ENCODE data around the gene KDM2A. TPM values are rescaled to one million over a fixed set of nuclear protein-coding genes. Genes with fewer than 3 reads are reported as not detected.

KDM2A gene
- total and polyA plus RNA-seq, 2 donors (not counting 3 experiments of a cell fraction or from before 2014, with no cell fraction given) = 72.2 to 79.5 TPM

DNA sequence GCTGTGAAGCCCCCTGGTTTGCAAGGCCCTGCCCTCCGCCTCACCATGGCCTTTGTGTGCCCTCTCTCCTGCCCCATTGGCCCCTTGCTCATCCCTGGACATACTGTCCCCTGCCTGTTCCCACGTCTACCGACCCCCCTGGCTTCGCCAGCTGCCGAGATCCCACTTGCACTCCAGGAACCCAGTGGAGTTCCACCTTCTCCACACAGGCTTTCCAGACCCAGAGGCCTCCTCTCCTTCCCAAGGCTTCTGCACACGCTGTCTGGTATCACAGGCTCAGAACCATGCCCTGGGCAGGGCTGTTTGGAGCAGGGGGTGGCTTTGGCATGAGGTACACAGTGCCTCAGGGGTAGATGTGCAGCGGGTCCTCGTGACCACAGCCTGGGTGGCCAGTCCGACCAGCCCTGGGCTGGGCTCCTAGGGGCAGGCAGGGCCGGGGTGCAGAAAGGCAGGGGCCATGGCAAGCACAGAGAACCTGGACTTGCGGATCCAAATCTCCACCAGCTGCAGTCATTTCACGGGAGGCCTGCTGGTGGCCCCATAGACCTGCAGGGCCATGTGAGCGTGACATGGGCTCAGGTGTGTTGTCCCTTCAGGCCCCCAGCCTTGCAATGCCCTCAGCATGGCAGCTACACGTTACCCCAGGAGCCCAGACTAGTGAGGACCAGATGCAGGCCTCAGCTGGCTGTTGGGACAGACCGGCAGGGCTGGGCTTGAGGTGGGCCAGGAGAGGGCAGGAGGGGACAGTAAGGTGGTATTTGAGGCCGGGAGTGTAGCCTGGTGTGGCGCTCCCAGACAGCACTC, 156.7 kb downstream of the KDM2A start:
- Histone ChIP-seq H3K9ac (replicated peaks; ENCODE audit: extremely low read depth, insufficient read depth, low read length) (no peak overlapping the region), H3K4me1 (ENCODE audit: control insufficient read depth, extremely low read depth, insufficient read depth, low read length) (peaks cover 17% of the 10 kb centered on the region)
- dilution Hi-C loops (cut with MboI; ENCODE audit: extremely low pct_ligation_motif_present, low sequenced_read_pairs) = no loop called here

More for the DNA sequence above, 156.7 kb downstream of the KDM2A start:
- no peaks in the 10 kb centered on the region for H4K20me1 ChIP-seq (replicated peaks; ENCODE audit: control insufficient read depth, extremely low read depth, insufficient read depth, low read length)
- no peaks in the 10 kb centered on the region for H3K27me3 ChIP-seq (ENCODE audit: control insufficient read depth in 2 of 2, insufficient read depth in 2 of 2, low read length in 2 of 2)
- intact Hi-C loops (cut with micrococcal nuclease) = no loop called here
- FAIRE-seq (no peak), DNase-seq (ENCODE audit: low read depth, low spot score) (no peak)
- H3K9me3 ChIP-seq (replicated peaks; ENCODE audit: control insufficient read depth, insufficient read depth, low read length) = no peaks in the 10 kb centered on the region
- peaks cover 58% of the 10 kb centered on the region for H3K79me2 ChIP-seq (ENCODE audit: control insufficient read depth, insufficient read depth, low read length)
- no TSS peak for BruUV-seq (replicated peaks)
- H3K4me3 ChIP-seq (replicated peaks in 1 of 3; ENCODE audit: insufficient read depth in 1 of 3, low read depth in 1 of 3, low read length in 3 of 3) = no peak overlapping the region
- no peak overlapping the region for H3K27ac ChIP-seq (ENCODE audit: insufficient read depth, low read depth, low read length)
- peaks cover 6 to 27% of the 10 kb centered on the region in 2 experiments for H3K36me3 ChIP-seq (ENCODE audit: control insufficient read depth in 2 of 2, extremely low read depth in 1 of 2, insufficient read depth in 2 of 2, low read length in 2 of 2)
- H3K9me1 ChIP-seq (replicated peaks; ENCODE audit: control insufficient read depth, extremely low read depth, insufficient read depth, low read length) = no peaks in the 10 kb centered on the region
- no peak overlapping the region for H2AFZ ChIP-seq (ENCODE audit: low read depth, low read length)
- CTCF ChIA-PET = interaction anchor here (0.9 to 2.7 kb wide), 2 partner anchors 13 to 41 kb away, joined by 3 to 16 read pairs; no protein-coding TSS in a partner anchor
- H3K4me2 ChIP-seq (ENCODE audit: insufficient read depth, low read length) = no peak overlapping the region
- TF ChIP-seq GATA2 (IDR thresholded peaks at IDR 0.05; ENCODE audit: insufficient read depth, insufficient read length, low read depth, low read length) = no peak
- no peak for TF ChIP-seq FOS (IDR thresholded peaks at IDR 0.05; ENCODE audit: borderline replicate concordance, insufficient read depth, low read length)
- no peak for TF ChIP-seq EZH2 (IDR thresholded peaks at IDR 0.05; ENCODE audit: borderline replicate concordance, low read depth, low read length, severe bottlenecking)
- TF ChIP-seq, protein P1, sequence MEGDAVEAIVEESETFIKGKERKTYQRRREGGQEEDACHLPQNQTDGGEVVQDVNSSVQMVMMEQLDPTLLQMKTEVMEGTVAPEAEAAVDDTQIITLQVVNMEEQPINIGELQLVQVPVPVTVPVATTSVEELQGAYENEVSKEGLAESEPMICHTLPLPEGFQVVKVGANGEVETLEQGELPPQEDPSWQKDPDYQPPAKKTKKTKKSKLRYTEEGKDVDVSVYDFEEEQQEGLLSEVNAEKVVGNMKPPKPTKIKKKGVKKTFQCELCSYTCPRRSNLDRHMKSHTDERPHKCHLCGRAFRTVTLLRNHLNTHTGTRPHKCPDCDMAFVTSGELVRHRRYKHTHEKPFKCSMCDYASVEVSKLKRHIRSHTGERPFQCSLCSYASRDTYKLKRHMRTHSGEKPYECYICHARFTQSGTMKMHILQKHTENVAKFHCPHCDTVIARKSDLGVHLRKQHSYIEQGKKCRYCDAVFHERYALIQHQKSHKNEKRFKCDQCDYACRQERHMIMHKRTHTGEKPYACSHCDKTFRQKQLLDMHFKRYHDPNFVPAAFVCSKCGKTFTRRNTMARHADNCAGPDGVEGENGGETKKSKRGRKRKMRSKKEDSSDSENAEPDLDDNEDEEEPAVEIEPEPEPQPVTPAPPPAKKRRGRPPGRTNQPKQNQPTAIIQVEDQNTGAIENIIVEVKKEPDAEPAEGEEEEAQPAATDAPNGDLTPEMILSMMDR (IDR thresholded peaks at IDR 0.05; ENCODE audit: extremely low read depth in 1 of 2, insufficient read depth in 1 of 2, low read depth in 1 of 2, low read length in 2 of 2) = no peak
- no peak for TF ChIP-seq JUN (IDR thresholded peaks at IDR 0.05; ENCODE audit: borderline replicate concordance, insufficient read depth, insufficient read length, low read depth)
- TF ChIP-seq MYC (IDR thresholded peaks at IDR 0.05; ENCODE audit: low read depth, low read length) = no peak
- TF ChIP-seq, protein P2, sequence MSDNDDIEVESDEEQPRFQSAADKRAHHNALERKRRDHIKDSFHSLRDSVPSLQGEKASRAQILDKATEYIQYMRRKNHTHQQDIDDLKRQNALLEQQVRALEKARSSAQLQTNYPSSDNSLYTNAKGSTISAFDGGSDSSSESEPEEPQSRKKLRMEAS (IDR thresholded peaks at IDR 0.05; ENCODE audit: insufficient read depth, insufficient read length) = no peak
- no peak for TF ChIP-seq POLR2A (IDR thresholded peaks at IDR 0.05; ENCODE audit: low read depth, low read length)
- no peak for TF ChIP-seq POLR2AphosphoS5 (IDR thresholded peaks at IDR 0.05; ENCODE audit: insufficient read depth, low read depth, low read length)
- POLR2A ChIA-PET = no interaction called here
